SJSA1 (cell line): ENCODE data around the gene FTO. TPM values are rescaled to one million over a fixed set of nuclear protein-coding genes. Genes with fewer than 3 reads are reported as not detected.
"Not testable (repeated sequence)": the region's sequence is repeated elsewhere in the genome, so short reads cannot be mapped to it uniquely, and the experiment has no call there.

ENCODE experiments used
- DNase-seq, 2 experiments: peaks; one replicate each; pipeline ENCODE4 v3.0.0-alpha.2; 2015 to 2020; ENCODE audit warnings: low spot score in 2 of 2, low read depth in 1 of 2
- H3K27ac ChIP-seq: fragments of 250-450 bp; sonication (Bioruptor Pico); 2 replicates; pipeline ENCODE4 v1.5.1; 2020; ENCODE audit warnings: mild to moderate bottlenecking, moderate library complexity
- H3K27me3 ChIP-seq: fragments of 250-450 bp; sonication (Bioruptor Pico); replicated peaks from 2 replicates; pipeline ENCODE4 v1.5.1; 2020; ENCODE audit warnings: mild to moderate bottlenecking, moderate library complexity
- H3K36me3 ChIP-seq: fragments of 250-450 bp; sonication (Bioruptor Pico); 2 replicates; pipeline ENCODE4 v1.5.1; 2020; ENCODE audit warnings: mild to moderate bottlenecking
- H3K4me1 ChIP-seq: fragments of 250-450 bp; sonication (Bioruptor Pico); replicated peaks from 2 replicates; pipeline ENCODE4 v1.6.1; 2021; ENCODE audit warnings: mild to moderate bottlenecking
- H3K4me3 ChIP-seq: fragments of 250-450 bp; sonication (Bioruptor Pico); 2 replicates; pipeline ENCODE4 v1.5.1; 2020; ENCODE audit warnings: mild to moderate bottlenecking
- H3K9me3 ChIP-seq: fragments of 250-450 bp; sonication (Bioruptor Pico); replicated peaks from 2 replicates; pipeline ENCODE4 v1.5.1; 2020; ENCODE audit warnings: mild to moderate bottlenecking
- total RNA-seq: library from RNA; depleted of rRNA; stranded (reverse); fragments of >200 nt; shearing (Covaris generic); gene quantifications from 2 replicates; pipeline ENCODE4 v1.2.3, GENCODE V29; 2014

The FTO gene
- total RNA-seq, 1 experiment from 2014 or later = 106 TPM

DNA sequence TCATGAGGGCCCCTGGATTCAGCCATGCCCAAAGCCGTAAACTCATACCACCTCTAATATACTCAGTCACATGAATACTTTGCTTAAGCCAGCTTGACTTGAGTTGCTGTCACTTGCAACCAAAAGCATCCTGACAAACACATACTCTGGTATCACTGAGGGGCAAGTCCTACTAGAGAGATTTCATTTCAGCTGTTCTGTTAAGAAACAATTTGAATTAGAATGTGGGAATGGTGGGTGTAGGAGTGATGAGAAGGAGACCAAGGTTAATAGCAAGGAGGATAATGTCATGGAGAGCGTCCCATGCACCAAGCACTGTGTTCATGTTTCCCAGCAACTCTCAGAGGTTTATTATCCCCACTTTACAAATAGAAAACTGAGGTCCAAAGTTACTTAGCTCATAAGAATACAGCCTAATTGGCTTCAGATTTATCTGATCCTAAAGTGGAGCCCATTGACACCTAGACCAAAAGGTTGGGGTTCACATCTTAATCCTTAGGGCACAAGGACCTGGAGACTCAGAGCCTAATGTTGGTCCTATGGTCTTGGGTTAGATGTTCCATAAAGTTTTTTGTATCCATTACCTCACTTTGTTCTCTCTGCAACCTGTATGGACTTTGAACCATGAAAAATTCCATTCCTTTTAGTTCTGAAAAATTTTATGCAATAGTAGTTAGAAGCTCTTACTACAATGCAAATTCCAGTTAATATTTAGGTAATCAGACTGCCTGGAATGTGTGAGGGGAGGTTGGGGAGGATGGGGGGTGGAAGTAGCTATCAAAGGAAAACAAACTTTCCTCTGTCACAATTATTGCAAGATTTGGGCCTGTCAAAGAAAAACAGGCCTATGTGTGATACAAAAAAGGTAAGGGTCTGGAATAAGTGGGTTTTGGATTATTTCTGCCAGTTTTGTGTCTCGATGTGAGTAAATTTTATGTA lies 476.7 kb downstream of the FTO start:
- no peaks in the 10 kb centered on the region for H3K9me3 ChIP-seq
- H3K27me3 ChIP-seq = 0 out of 2 replicates have a peak, but pooled peaks cover 5% of the 10 kb centered on the region
- DNase-seq = no peak
- H3K4me3 ChIP-seq = no peak overlapping the region
- no peaks in the 10 kb centered on the region for H3K36me3 ChIP-seq
- H3K27ac ChIP-seq = no peak overlapping the region
- H3K4me1 ChIP-seq = no peaks in the 10 kb centered on the region

- not testable (repeated sequence) for H3K27me3 ChIP-seq, H3K4me1 ChIP-seq, DNase-seq, H3K9me3 ChIP-seq, H3K4me3 ChIP-seq, H3K36me3 ChIP-seq, H3K27ac ChIP-seq
These were observed 477.9 kb downstream of the FTO start for GRCh38 chr16:54181683-54182329.

DNA sequence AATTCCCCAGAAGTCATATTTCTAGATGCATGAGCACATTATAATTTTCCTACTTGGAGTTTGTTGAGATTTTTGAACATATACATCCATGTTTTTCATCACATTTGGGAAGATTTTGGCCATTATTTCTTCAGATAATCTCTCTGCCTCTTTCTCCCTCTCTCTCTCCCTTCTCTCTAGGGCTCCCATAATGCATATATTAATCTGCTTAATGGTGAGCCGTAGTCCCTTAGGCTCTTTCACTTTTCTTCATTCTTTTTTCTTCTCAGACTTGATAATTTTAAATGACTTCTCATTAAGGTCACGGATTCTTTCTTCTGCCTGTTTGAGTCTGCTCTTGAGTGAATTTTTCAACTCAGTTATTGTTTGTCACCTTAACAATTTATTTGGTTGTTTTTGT lies 481.1 kb downstream of the FTO start:
- no peak for DNase-seq
- Histone ChIP-seq H3K9me3 (no peaks in the 10 kb centered on the region), H3K27ac (no peak overlapping the region), H3K36me3 (no peaks in the 10 kb centered on the region), H3K4me1 (no peaks in the 10 kb centered on the region), H3K4me3 (no peak overlapping the region), H3K27me3 (peaks cover 7% of the 10 kb centered on the region; the same call in 1 of the 2 replicates)

- Histone ChIP-seq H3K27me3 (peaks cover 2% of the 10 kb centered on the region; the same call in 1 of the 2 replicates), H3K4me1 (peaks cover 6% of the 10 kb centered on the region), H3K27ac (no peak overlapping the region), H3K36me3 (no peaks in the 10 kb centered on the region), H3K9me3 (no peaks in the 10 kb centered on the region), H3K4me3 (no peak overlapping the region)
- no peak for DNase-seq
These were observed 487.2 kb downstream of the FTO start for GRCh38 chr16:54191163-54191562.

- no peak for DNase-seq
- no peaks in the 10 kb centered on the region for H3K9me3 ChIP-seq
- no peaks in the 10 kb centered on the region for H3K36me3 ChIP-seq
- H3K27ac ChIP-seq = no peak overlapping the region
- H3K4me3 ChIP-seq = no peak overlapping the region
- peaks cover 6% of the 10 kb centered on the region for H3K4me1 ChIP-seq
- peaks cover 2% of the 10 kb centered on the region; the same call in 1 of the 2 replicates for H3K27me3 ChIP-seq
These were observed 487.6 kb downstream of the FTO start for GRCh38 chr16:54191592-54191991.

DNA sequence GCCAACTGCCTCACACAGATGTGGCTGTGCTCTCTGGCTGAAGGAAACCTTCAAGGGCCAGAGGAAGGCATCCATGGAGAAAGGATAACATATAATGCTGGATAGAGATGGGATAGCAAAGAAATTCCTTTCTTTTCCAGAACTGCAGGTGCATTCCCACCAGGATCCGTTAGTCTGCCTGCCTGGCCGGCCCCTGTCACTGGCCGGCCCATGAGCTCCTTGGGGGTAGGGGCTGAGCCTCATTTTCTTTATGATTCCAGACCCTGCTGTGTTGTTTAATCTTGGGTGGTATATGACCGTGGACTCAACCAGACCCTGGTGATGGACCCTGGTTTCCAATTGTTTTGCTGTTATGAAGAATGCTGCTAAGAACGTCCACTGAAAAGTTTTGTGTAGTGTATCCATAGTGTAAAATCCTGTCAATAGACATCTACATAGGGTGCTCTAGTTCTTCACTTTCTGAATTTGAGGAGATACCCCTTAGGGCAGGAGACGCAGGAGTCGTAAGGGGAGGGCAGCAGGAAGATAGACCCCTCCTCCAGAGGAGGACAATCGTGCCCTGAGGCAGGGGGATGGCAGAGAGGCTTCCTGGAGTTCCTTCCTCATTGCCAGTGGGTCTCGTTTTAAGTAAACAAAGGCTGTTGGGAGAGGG lies 489.2 kb downstream of the FTO start:
- no peak for DNase-seq
- no peaks in the 10 kb centered on the region for H3K9me3 ChIP-seq
- peaks cover 6% of the 10 kb centered on the region for H3K4me1 ChIP-seq
- no peaks in the 10 kb centered on the region for H3K27me3 ChIP-seq
- no peak overlapping the region for H3K4me3 ChIP-seq
- no peaks in the 10 kb centered on the region for H3K36me3 ChIP-seq
- H3K27ac ChIP-seq = no peak overlapping the region

GRCh38 chr16:54193665-54194333 lies 489.8 kb downstream of the FTO start:
- no peaks in the 10 kb centered on the region for H3K27me3 ChIP-seq
- H3K27ac ChIP-seq = no peak overlapping the region
- no peaks in the 10 kb centered on the region for H3K36me3 ChIP-seq
- no peaks in the 10 kb centered on the region for H3K9me3 ChIP-seq
- H3K4me3 ChIP-seq = no peak overlapping the region
- peaks cover 6% of the 10 kb centered on the region for H3K4me1 ChIP-seq
- DNase-seq = peak; percentile 61 to 69

GRCh38 chr16:54194334-54194743 lies 490.4 kb downstream of the FTO start:
- no peak overlapping the region for H3K4me3 ChIP-seq
- no peak overlapping the region for H3K27ac ChIP-seq
- H3K9me3 ChIP-seq = no peaks in the 10 kb centered on the region
- H3K4me1 ChIP-seq = peaks cover 6% of the 10 kb centered on the region
- no peak for DNase-seq
- no peaks in the 10 kb centered on the region for H3K27me3 ChIP-seq
- H3K36me3 ChIP-seq = no peaks in the 10 kb centered on the region

DNA sequence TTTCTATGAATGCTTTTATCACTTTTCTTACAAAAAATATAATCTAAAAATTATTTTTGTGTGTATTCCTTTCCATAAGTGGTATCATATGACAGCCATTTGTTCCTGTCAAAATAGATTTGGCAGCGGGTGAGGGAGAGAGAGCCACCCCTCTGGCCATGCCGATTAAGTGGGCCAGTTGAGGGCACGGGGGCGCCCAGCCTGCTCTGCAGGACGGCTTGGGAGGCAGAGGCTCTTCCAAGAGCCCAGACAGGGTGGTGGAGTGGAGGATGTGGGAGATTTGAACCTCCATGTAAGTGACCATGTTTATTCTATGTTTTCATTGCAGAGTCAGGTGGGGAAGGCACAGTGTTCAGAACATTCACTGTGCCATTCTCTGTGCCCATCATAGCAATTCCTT lies 493.8 kb downstream of the FTO start:
- Histone ChIP-seq H3K27ac (no peak overlapping the region), H3K36me3 (no peaks in the 10 kb centered on the region), H3K4me3 (no peak overlapping the region), H3K4me1 (peaks cover 6% of the 10 kb centered on the region), H3K27me3 (no peaks in the 10 kb centered on the region), H3K9me3 (no peaks in the 10 kb centered on the region)
- no peak for DNase-seq

- H3K27ac ChIP-seq = no peak overlapping the region
- H3K9me3 ChIP-seq = no peaks in the 10 kb centered on the region
- H3K27me3 ChIP-seq = 0 out of 2 replicates have a peak, but pooled peaks cover 3% of the 10 kb centered on the region
- H3K36me3 ChIP-seq = no peaks in the 10 kb centered on the region
- H3K4me1 ChIP-seq = no peaks in the 10 kb centered on the region
- no peak overlapping the region for H3K4me3 ChIP-seq
- no peak for DNase-seq
These were observed 495.7 kb downstream of the FTO start for GRCh38 chr16:54199487-54200160.

GRCh38 chr16:54200161-54200534 lies 496.2 kb downstream of the FTO start:
- H3K4me1 ChIP-seq = no peaks in the 10 kb centered on the region
- H3K4me3 ChIP-seq = no peak overlapping the region
- H3K27me3 ChIP-seq = 0 out of 2 replicates have a peak, but pooled peaks cover 3% of the 10 kb centered on the region
- no peak for DNase-seq
- no peaks in the 10 kb centered on the region for H3K9me3 ChIP-seq
- H3K36me3 ChIP-seq = no peaks in the 10 kb centered on the region
- no peak overlapping the region for H3K27ac ChIP-seq

DNA sequence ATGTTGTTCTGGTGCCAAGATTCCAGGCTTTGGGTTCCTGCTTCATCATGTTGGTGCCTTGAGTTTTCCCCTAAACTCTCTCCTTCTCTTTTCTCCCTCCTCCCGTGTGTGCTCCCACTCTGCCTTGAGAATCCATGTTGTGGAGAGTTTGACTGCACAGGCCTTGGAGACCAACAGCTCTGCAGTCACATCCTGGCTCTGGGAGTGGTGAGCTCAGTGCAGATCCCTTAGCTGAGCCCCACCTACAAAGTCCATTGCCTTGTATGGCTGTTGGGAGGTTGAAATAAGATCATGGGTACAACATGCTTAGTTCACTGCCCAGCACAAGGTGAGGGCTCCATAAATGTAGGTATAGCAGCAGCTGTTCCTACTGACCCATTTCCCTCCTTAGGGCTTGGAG lies 496.8 kb downstream of the FTO start:
- Histone ChIP-seq H3K4me1 (no peaks in the 10 kb centered on the region), H3K27ac (no peak overlapping the region), H3K4me3 (no peak overlapping the region), H3K9me3 (no peaks in the 10 kb centered on the region), H3K27me3 (0 out of 2 replicates have a peak, but pooled peaks cover 3% of the 10 kb centered on the region), H3K36me3 (no peaks in the 10 kb centered on the region)
- no peak for DNase-seq

DNA sequence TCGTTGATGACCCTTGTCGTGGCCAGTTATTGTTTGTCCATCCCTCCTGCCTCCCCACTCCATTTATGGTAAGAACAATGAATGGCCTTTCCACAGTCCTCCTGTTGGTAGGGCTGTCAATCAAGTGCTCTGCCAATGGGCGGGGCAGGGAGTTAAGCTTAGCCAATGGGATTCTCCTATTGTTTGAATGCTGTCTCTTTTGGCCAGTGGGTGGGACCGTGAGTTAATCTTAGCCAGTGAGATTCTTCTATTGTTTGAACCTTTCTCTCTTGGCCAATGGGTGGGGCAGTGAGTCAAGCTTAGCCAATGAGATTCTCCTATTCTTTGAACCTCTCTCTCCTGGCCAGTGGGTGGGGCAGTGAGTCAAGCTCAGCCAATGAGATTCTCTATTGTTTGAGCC lies 497.2 kb downstream of the FTO start:
- Histone ChIP-seq H3K27me3 (0 out of 2 replicates have a peak, but pooled peaks cover 3% of the 10 kb centered on the region), H3K27ac (no peak overlapping the region), H3K4me1 (no peaks in the 10 kb centered on the region), H3K4me3 (no peak overlapping the region), H3K9me3 (no peaks in the 10 kb centered on the region), H3K36me3 (no peaks in the 10 kb centered on the region)
- no peak for DNase-seq
